ENCODE results near the gene RAB11A. TPM values are rescaled to one million over a fixed set of nuclear protein-coding genes. Genes with fewer than 3 reads are reported as not detected.

The RAB11A gene
- total RNA-seq, 1 experiment from 2014 or later: 263 TPM

DNA sequence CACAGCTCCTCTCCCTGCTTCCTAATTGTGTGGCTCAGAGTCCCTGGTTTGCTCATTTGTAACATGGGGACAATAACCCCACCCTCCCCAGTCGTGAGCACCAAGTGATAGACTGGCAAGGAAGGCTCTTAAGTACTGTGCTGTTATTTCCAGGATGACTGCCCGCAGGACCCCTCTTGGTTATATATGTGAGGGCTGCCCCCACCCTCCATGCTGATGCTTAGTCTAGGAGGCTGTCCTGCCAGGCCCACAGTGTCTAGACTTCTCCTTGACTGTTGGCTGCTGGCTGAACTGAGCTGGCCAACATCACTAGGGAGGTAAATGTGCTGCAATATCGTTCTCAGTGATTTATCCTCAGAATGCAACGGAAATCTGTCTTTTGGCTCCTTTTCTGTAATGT lies 45.1 kb downstream of the RAB11A start:
- H3K27me3 ChIP-seq (ENCODE audit: control insufficient read depth, insufficient read depth, low read length): no peaks in the 10 kb centered on the region
- no peak overlapping the region for H3K27ac ChIP-seq (ENCODE audit: low read length)
- ChIA-PET CTCF (interaction anchor here (0.6 kb wide), 1 partner anchor 514 kb away, joined by 3 read pairs; no protein-coding TSS in a partner anchor), POLR2A (no interaction called here)
- H3K36me3 ChIP-seq (ENCODE audit: control insufficient read depth, insufficient read depth, low read length): peaks cover 4% of the 10 kb centered on the region; the same call in 1 of the 2 replicates
- in situ Hi-C loops (cut with HindIII; ENCODE audit: low pct_unique_long_range_greater_than_20kb, low sequenced_read_pairs): no loop called here
- no peak overlapping the region for H3K4me3 ChIP-seq (ENCODE audit: low read depth in 2 of 2, low read length in 2 of 2)
- TF ChIP-seq POLR2AphosphoS5 (IDR thresholded peaks at IDR 0.05; ENCODE audit: low read depth, low read length) (no peak), SIN3A (IDR thresholded peaks at IDR 0.05; ENCODE audit: borderline replicate concordance, insufficient read depth, low read depth, low read length) (no peak), REST (IDR thresholded peaks at IDR 0.05; ENCODE audit: insufficient read depth in 1 of 2, low read depth in 2 of 2, low read length in 1 of 2) (no peak), TCF7L2 (IDR thresholded peaks at IDR 0.05; ENCODE audit: low read depth, low read length) (no peak), CTCF (IDR thresholded peaks at IDR 0.05) (no peak)
- no peak for ATAC-seq
- H3K9me3 ChIP-seq (ENCODE audit: control insufficient read depth, insufficient read depth, low read depth, low read length): no peaks in the 10 kb centered on the region
- no peak for DNase-seq (ENCODE audit: low read depth, low spot score)
- no peaks in the 10 kb centered on the region for H3K4me1 ChIP-seq (ENCODE audit: control insufficient read depth, insufficient read depth, low read length)
- intact Hi-C loops (cut with micrococcal nuclease; ENCODE audit: unreplicated experiment): no loop called here
- BruUV-seq (replicated peaks): no TSS peak

DNA sequence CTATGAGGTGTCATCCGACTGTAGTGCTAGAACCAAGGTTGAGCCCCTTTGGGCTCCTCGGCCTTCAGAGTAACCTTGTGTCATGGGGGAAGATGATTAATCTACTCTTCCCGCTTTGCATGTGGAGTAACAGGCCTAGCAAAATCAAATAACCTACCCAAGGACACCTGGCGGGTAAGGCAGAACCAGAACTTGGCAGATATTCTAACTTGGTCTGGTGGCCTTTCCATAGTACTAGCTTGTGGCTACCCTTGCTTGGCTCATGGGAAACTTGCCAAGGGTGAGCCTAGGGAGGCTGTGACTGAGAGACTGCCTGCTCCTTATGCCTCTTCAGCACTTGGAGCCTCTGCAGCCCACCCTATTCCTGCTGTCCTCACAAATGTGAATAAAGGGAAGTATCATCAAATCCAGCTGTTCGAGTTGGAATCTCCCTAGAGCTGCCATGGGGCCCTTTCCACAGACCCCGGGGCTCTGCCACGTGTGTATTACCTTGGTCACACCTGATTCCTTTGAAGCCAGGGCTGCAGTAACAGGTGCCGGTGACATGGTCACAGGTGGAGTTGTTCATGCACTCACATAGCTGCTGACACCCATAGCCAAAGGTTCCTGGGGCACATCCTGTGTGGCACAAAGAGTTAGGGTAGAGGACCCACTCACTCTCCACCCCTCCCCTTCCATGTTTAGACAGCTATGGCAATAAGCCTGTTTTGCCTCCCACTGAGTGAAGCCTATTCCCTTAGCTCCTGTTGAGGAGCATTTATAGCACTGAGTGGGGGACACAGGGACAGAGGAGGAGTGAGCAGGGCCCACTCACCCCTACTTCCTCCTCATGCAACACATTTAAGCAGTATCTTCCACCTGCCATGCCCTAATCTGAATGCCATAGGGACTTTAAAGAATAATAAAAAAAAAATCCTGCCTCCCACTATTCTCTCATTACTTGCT lies 46.0 kb downstream of the RAB11A start:
- DNase-seq (ENCODE audit: low read depth, low spot score) (no peak), ATAC-seq (no peak)
- ChIA-PET CTCF (interaction anchor here (0.7 kb wide), 1 partner anchor 129 kb away, joined by 4 read pairs; no protein-coding TSS in a partner anchor), POLR2A (no interaction called here)
- in situ Hi-C loops (cut with HindIII; ENCODE audit: low pct_unique_long_range_greater_than_20kb, low sequenced_read_pairs): no loop called here
- BruUV-seq (replicated peaks): no TSS peak
- no peak overlapping the region for H3K4me3 ChIP-seq (ENCODE audit: low read depth in 2 of 2, low read length in 2 of 2)
- no peak for TF ChIP-seq REST (IDR thresholded peaks at IDR 0.05; ENCODE audit: insufficient read depth in 1 of 2, low read depth in 2 of 2, low read length in 1 of 2)
- TF ChIP-seq CTCF (IDR thresholded peaks at IDR 0.05): no peak
- no peak for TF ChIP-seq POLR2AphosphoS5 (IDR thresholded peaks at IDR 0.05; ENCODE audit: low read depth, low read length)
- no peak for TF ChIP-seq TCF7L2 (IDR thresholded peaks at IDR 0.05; ENCODE audit: low read depth, low read length)
- no peak for TF ChIP-seq SIN3A (IDR thresholded peaks at IDR 0.05; ENCODE audit: borderline replicate concordance, insufficient read depth, low read depth, low read length)
- no peaks in the 10 kb centered on the region for H3K27me3 ChIP-seq (ENCODE audit: control insufficient read depth, insufficient read depth, low read length)
- no peaks in the 10 kb centered on the region for H3K4me1 ChIP-seq (ENCODE audit: control insufficient read depth, insufficient read depth, low read length)
- no peak overlapping the region for H3K27ac ChIP-seq (ENCODE audit: low read length)
- H3K36me3 ChIP-seq (ENCODE audit: control insufficient read depth, insufficient read depth, low read length): peaks cover 2% of the 10 kb centered on the region; the same call in 1 of the 2 replicates
- no peaks in the 10 kb centered on the region for H3K9me3 ChIP-seq (ENCODE audit: control insufficient read depth, insufficient read depth, low read depth, low read length)
- intact Hi-C loops (cut with micrococcal nuclease; ENCODE audit: unreplicated experiment): no loop called here

All from Panc1 (cell line).